NB4 (cell line): ENCODE data around the gene HORMAD1.

Experiments
- DNase-seq: peaks from one replicate; pipeline ENCODE4 v3.0.0; 2010; ENCODE audit warnings: low read depth
- H3K4me3 ChIP-seq: one replicate; pipeline ENCODE4 v1.5.1; 2011; ENCODE audit warnings: mild to moderate bottlenecking, low read depth, low read length, moderate library complexity
- MYC ChIP-seq: IDR thresholded peaks from 2 replicates; pipeline ENCODE4 v1.6.1; 2011; ENCODE audit warnings: low read depth, low read length
- POLR2A ChIP-seq: IDR thresholded peaks from 2 replicates; pipeline ENCODE4 v1.6.1; 2011; ENCODE audit warnings: mild to moderate bottlenecking; ENCODE audit not compliant: insufficient read length; ENCODE audit errors: extremely low read depth
- TF ChIP-seq, protein P1 (sequence below): IDR thresholded peaks from one replicate; pipeline ENCODE4 v1.5.1; 2012; ENCODE audit warnings: low read depth, low read length
- TF ChIP-seq, protein P2 (sequence below): IDR thresholded peaks from 2 replicates; pipeline ENCODE4 v1.6.1; 2011; ENCODE audit warnings: low read depth, low read length

HORMAD1 gene

DNA sequence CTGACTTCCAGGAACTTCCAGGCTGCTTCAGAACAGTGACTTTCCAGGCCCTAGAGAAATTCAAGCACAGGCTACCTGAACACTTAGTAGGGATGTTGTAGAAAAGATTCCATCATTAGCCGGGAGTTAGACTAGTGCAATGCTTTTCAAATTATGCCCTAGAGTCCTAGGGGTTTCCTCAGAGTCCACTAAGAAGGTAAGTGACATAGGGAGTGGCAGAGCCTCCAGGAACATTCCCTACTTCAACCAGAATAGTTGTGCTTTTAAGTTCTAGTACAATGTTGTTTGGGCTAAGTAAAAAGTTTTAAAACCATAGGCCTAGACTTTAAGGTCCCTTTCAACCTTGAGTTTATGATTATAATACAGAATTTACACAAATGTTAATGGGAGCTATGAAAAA is 14.6 kb downstream of the HORMAD1 start:
- TF ChIP-seq, protein P1, sequence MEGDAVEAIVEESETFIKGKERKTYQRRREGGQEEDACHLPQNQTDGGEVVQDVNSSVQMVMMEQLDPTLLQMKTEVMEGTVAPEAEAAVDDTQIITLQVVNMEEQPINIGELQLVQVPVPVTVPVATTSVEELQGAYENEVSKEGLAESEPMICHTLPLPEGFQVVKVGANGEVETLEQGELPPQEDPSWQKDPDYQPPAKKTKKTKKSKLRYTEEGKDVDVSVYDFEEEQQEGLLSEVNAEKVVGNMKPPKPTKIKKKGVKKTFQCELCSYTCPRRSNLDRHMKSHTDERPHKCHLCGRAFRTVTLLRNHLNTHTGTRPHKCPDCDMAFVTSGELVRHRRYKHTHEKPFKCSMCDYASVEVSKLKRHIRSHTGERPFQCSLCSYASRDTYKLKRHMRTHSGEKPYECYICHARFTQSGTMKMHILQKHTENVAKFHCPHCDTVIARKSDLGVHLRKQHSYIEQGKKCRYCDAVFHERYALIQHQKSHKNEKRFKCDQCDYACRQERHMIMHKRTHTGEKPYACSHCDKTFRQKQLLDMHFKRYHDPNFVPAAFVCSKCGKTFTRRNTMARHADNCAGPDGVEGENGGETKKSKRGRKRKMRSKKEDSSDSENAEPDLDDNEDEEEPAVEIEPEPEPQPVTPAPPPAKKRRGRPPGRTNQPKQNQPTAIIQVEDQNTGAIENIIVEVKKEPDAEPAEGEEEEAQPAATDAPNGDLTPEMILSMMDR = no peak
- TF ChIP-seq POLR2A (no peak), MYC (no peak)
- TF ChIP-seq, protein P2, sequence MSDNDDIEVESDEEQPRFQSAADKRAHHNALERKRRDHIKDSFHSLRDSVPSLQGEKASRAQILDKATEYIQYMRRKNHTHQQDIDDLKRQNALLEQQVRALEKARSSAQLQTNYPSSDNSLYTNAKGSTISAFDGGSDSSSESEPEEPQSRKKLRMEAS = no peak

DNA sequence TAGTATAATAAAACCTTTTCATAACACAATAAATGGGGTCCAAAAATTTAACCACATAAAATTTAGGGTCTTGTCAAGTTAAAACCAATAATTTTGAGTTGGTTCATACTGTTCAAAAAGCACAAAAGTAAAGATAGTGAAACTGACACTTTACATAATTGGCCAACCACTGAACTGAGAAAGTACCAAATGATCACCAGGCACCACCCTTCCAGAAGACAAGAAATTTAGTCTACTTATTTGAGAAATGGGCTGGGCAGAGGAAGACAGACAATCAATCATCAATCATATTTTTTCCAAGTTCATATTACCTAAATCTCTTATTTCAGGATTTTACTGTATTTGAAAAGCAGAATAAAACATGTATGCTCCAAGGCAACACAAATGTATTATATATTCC is 17.3 kb downstream of the HORMAD1 start:
- TF ChIP-seq, protein P2 = no peak
- TF ChIP-seq, protein P1 = no peak
- no peak for TF ChIP-seq MYC
- no peak for TF ChIP-seq POLR2A
- no peak for DNase-seq
- no peak overlapping the region for H3K4me3 ChIP-seq

More for the DNA sequence above, 14.6 kb downstream of the HORMAD1 start:
- no peak overlapping the region for H3K4me3 ChIP-seq
- no peak for DNase-seq

DNA sequence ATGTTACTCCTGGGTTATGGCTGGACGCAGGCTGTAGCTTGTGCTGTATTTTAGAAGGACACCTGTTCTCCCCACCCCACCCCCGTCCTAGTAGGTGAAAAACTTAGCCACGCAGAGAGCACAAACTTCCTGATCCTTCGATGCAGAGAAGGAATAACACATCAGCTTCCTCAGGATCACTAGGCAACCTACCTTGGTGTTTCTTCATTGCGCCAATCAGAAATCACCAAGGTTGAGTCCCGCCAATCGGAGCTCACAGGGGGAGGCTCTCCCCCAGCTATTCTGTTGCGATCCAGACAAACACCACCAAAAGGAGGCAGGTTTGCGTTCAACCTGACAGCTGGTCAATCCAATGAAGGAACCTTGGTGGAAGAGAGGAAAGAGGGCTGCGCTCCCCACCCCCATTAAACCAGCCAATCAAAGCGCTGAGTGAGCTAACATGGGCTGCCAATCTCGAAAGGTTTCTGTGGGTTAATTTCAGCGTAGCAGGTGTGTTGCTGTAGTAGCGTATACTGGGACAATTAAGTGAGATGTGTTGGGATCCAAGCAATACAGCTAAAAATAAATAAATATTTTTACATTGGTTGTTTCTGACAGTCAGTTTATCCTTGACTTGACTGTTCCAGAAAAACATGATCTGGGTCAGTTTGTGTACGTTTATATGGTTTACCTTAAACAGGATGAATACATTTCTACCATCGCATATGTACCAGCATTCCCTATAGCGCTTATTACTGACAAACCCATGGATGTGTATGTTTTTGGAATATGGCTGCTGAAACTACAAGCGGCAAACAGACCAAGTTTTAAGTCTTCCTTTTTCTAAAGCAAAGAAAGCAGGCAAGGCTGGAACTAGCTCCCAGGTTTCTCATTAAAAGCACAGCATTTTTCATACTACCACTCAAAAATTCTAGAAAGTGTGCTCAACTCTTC is 23.4 kb downstream of the HORMAD1 start, which contains the start of gene GOLPH3L:
Gene GOLPH3L (minus strand): TSS at position 160 of the 933 bp plus-strand sequence. CDS start 2,316 bp downstream, outside the sequence.
- TF ChIP-seq, protein P2 = no peak; the same call in 1 of the 2 replicates
- TF ChIP-seq, protein P1 = no peak
- TF ChIP-seq MYC (no peak), POLR2A (peak; percentile 3)
- H3K4me3 ChIP-seq = peak within 1 kb of the TSS; percentile 93
- peak; percentile 98 for DNase-seq

DNA sequence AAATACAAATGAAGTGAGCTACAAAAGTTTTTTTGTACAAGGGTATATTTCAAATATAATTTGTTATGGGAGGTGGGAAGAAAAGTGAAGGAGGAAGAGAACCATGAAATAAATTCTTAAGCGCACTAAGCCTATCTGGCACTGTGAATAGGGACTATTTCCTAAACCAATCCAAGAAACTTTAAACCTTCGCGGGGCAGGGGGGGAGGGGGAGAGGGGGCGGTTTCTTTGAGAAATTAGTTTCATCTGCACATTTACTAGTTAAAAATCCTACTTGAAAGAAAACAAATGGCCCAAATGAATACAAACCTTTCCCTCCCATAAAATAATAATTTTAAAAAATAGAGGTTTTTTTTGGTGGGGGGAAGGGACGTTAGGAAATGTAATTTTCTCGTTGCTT is 24.1 kb downstream of the HORMAD1 start:
- TF ChIP-seq, protein P2 = no peak
- TF ChIP-seq, protein P1 = no peak
- H3K4me3 ChIP-seq = peak overlapping the region; percentile 93
- DNase-seq = peak; percentile 32

DNA sequence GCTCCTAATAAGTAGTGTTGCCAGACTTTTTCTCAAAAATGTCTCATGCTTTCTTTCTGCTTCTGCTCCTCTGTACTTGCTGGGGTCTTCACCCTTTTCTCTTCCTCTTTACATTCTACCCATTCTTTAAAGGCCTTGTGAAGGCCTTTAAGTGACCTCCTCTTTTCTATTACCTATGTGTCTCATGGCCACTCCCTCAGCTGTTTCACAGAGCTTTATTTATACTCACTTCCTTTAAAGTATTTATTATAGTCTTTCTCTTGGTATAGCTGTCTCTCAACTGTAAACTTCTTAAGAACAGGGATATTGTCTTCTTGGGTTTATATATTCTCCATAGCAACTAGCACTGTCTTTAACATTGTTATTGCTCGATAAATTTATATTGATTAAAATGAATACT is 24.5 kb downstream of the HORMAD1 start:
- peak overlapping the region; percentile 93 for H3K4me3 ChIP-seq
- DNase-seq = peak; percentile 11
- TF ChIP-seq, protein P2 = no peak
- TF ChIP-seq, protein P1 = no peak
- TF ChIP-seq POLR2A (no peak), MYC (no peak)
